ENCODE measurements around the gene HLA-A.

The HLA-A gene

GRCh38 chr6:29935273-29935955 lies 6.9 kb upstream of the HLA-A start:
- DNase-seq (ENCODE audit: low spot score): no peak

GRCh38 chr6:29938746-29939508 lies 3.4 kb upstream of the HLA-A start:
- no peak for DNase-seq (ENCODE audit: low spot score)

- DNase-seq (ENCODE audit: low spot score): no peak
Observed at GRCh38 chr6:29941016-29941415, 1.3 kb upstream of the HLA-A start.

- DNase-seq (ENCODE audit: low spot score): no peak
Observed at GRCh38 chr6:29941471-29941870, 861 bp upstream of the HLA-A start.

- DNase-seq (ENCODE audit: low spot score): no peak
Observed at GRCh38 chr6:29941916-29942274, 437 bp upstream of the HLA-A start.

- no peak for DNase-seq (ENCODE audit: low spot score)
Observed at GRCh38 chr6:29943053-29943966, 978 bp downstream of the HLA-A start.

GRCh38 chr6:29945281-29945820 lies 3.0 kb downstream of the HLA-A start:
- no peak for DNase-seq (ENCODE audit: low spot score)

- no peak for DNase-seq (ENCODE audit: low spot score)
Observed at GRCh38 chr6:29946223-29947076, 4.1 kb downstream of the HLA-A start.

- no peak for DNase-seq (ENCODE audit: low spot score)
Observed at GRCh38 chr6:29947077-29947980, 5.0 kb downstream of the HLA-A start.

- DNase-seq (ENCODE audit: low spot score): no peak
Observed at GRCh38 chr6:29948277-29948676, 5.9 kb downstream of the HLA-A start.

GRCh38 chr6:29949934-29950333 lies 7.6 kb downstream of the HLA-A start:
- no peak for DNase-seq (ENCODE audit: low spot score)

GRCh38 chr6:29951882-29952281 lies 9.6 kb downstream of the HLA-A start:
- DNase-seq (ENCODE audit: low spot score): no peak

- DNase-seq (ENCODE audit: low spot score): no peak
Observed at GRCh38 chr6:29953001-29953441, 10.7 kb downstream of the HLA-A start.

- no peak for DNase-seq (ENCODE audit: low spot score)
Observed at GRCh38 chr6:29953686-29954085, 11.4 kb downstream of the HLA-A start.

- DNase-seq (ENCODE audit: low spot score): no peak
Observed at GRCh38 chr6:29954272-29954671, 11.9 kb downstream of the HLA-A start.

GRCh38 chr6:29955783-29956182 lies 13.5 kb downstream of the HLA-A start:
- DNase-seq (ENCODE audit: low spot score): no peak

GRCh38 chr6:29956518-29956917 lies 14.2 kb downstream of the HLA-A start:
- no peak for DNase-seq (ENCODE audit: low spot score)

- no peak for DNase-seq (ENCODE audit: low spot score)
Observed at GRCh38 chr6:29958046-29958445, 15.7 kb downstream of the HLA-A start.

- DNase-seq (ENCODE audit: low spot score): no peak
Observed at GRCh38 chr6:29958921-29959320, 16.6 kb downstream of the HLA-A start.

GRCh38 chr6:29959467-29959866 lies 17.1 kb downstream of the HLA-A start:
- DNase-seq (ENCODE audit: low spot score): no peak

Data from left forelimb (tissue), 1 donor.